ENCODE measurements around the gene GUCA2A. TPM values are rescaled to one million over a fixed set of nuclear protein-coding genes. Genes with fewer than 3 reads are reported as not detected.

Gene GUCA2A
- total and polyA plus RNA-seq, 9 of the 15 experiments (the other 6 are each of a cell fraction or from before 2014, with no cell fraction given): not detected

DNA sequence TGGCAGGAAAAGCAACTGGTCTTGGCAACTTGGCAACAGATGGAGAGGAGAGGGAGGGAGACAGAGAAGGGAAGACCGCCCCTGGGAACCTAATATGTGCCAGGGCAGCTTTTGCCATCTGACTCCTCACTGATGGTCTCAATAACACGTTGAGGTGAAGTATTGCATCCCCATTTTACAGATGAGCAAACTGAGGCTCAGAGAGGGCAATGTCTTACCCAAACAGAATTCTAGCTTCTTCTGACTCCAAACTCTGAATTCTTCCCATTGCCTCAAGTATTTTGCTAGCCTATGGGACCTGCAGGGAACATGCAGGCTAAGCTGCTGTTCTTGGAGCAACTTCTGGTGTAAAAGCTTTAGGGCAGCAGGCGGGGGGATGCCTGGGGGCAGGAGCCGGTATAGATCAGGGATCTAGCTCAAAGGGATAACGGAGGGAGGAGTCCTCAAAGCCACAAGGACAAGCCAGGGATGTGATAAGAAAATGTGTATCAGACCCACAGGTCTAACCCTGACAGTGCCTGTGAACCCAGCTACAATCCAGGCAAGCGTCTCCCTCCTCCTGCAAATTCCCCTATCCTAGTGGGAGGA lies 7.2 kb upstream of the GUCA2A start:
- Histone ChIP-seq H3K9me1 (ENCODE audit: control insufficient read depth, insufficient read depth, low read length) (no peaks in the 10 kb centered on the region), H3K79me2 (ENCODE audit: control insufficient read depth, insufficient read depth, low read length) (no peaks in the 10 kb centered on the region), H3K4me2 (ENCODE audit: insufficient read depth, low read length) (no peak overlapping the region), H3K9ac (ENCODE audit: insufficient read depth in 1 of 2, low read depth in 2 of 2, low read length in 2 of 2) (no peak overlapping the region), H3K4me3 (no peak overlapping the region), H3K27ac (ENCODE audit: extremely low read depth, low read depth, low read length) (no peak overlapping the region), H2AFZ (ENCODE audit: low read depth, low read length) (no peak overlapping the region), H3K4me1 (replicated peaks in 1 of 2; ENCODE audit: control insufficient read depth in 2 of 2, insufficient read depth in 2 of 2, low read length in 2 of 2) (peaks cover 0 to 7% of the 10 kb centered on the region in 2 experiments; a peak in 2 of 5 replicates), H3K36me3 (ENCODE audit: control insufficient read depth, insufficient read depth, low read length) (no peaks in the 10 kb centered on the region), H4K20me1 (replicated peaks; ENCODE audit: control insufficient read depth, insufficient read depth, low read length) (peaks cover 10% of the 10 kb centered on the region; the same call in 1 of the 2 replicates), H3K9me3 (replicated peaks; ENCODE audit: control insufficient read depth, insufficient read depth, low read depth, low read length) (no peaks in the 10 kb centered on the region), H3K27me3 (ENCODE audit: control insufficient read depth in 2 of 2, insufficient read depth in 2 of 2, low read length in 2 of 2) (no peaks in the 10 kb centered on the region)
- in situ Hi-C loops (cut with MboI): no loop called here
- POLR2A ChIA-PET: interaction anchor here (0.6 to 2.0 kb wide), 2 partner anchors 12 to 457 kb away, joined by 3 to 5 read pairs; no protein-coding TSS in a partner anchor
- FAIRE-seq (no peak), DNase-seq (ENCODE audit: extremely low read depth in 1 of 4, low spot score in 3 of 4) (peak in 1 of 4 experiments; percentile 28), ATAC-seq (no peak)
- CTCF ChIA-PET (ENCODE audit: low intra/inter-chr PET ratio): no interaction called here
- no TSS peak for BruUV-seq (replicated peaks)
- 27% methylated on average over 6 of the region's 6 CpGs for WGBS (ENCODE audit: insufficient coverage, low coverage, missing lambda C conversion rate)
- intact Hi-C loops (cut with micrococcal nuclease): loop anchor here (10.0 kb wide), 1 partner anchor 597 kb away; no protein-coding TSS in a partner anchor
- TF ChIP-seq SAFB2 (IDR thresholded peaks at IDR 0.05; ENCODE audit: borderline replicate concordance, low read depth, low read length, severe bottlenecking) (no peak), RBM25 (IDR thresholded peaks at IDR 0.05; ENCODE audit: low read depth, low read length, severe bottlenecking) (peak; percentile 89), CBFB (CRISPR knock-in tag; IDR thresholded peaks at IDR 0.05) (no peak), ADNP (tag; IDR thresholded peaks at IDR 0.05) (0 out of 2 replicates have a peak, but pooled peaks have one; percentile 41), ZNF707 (CRISPR knock-in tag; conservative IDR thresholded peaks at IDR 0.05) (no peak), MAFG (tag; conservative IDR thresholded peaks at IDR 0.05) (no peak), NFE2L1 (tag; IDR thresholded peaks at IDR 0.05; ENCODE audit: borderline replicate concordance, low read depth) (no peak), PCBP2 (IDR thresholded peaks at IDR 0.05; ENCODE audit: low read depth, low read length, poor library complexity, severe bottlenecking) (no peak), POLR2B (IDR thresholded peaks at IDR 0.05; ENCODE audit: low read depth, partially characterized antibody) (no peak), ZBTB17 (CRISPR knock-in tag; IDR thresholded peaks at IDR 0.05) (no peak), SMARCA5 (IDR thresholded peaks at IDR 0.05) (peak; percentile 28; the same call in 1 of the 2 replicates), KDM1A (IDR thresholded peaks at IDR 0.05) (peak in 1 of 2 experiments; percentile 56; a peak in 2 of 4 replicates), L3MBTL2 (IDR thresholded peaks at IDR 0.05) (no peak), MTA3 (IDR thresholded peaks at IDR 0.05; ENCODE audit: borderline replicate concordance) (no peak), ZNF740 (CRISPR knock-in tag; IDR thresholded peaks at IDR 0.05) (no peak), ZNF740 (tag; IDR thresholded peaks at IDR 0.05) (no peak)
- TF ChIP-seq, protein P1, sequence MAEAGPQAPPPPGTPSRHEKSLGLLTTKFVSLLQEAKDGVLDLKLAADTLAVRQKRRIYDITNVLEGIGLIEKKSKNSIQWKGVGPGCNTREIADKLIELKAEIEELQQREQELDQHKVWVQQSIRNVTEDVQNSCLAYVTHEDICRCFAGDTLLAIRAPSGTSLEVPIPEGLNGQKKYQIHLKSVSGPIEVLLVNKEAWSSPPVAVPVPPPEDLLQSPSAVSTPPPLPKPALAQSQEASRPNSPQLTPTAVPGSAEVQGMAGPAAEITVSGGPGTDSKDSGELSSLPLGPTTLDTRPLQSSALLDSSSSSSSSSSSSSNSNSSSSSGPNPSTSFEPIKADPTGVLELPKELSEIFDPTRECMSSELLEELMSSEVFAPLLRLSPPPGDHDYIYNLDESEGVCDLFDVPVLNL (CRISPR knock-in tag; IDR thresholded peaks at IDR 0.05; ENCODE audit: low read depth): no peak
- TF ChIP-seq, protein P2, sequence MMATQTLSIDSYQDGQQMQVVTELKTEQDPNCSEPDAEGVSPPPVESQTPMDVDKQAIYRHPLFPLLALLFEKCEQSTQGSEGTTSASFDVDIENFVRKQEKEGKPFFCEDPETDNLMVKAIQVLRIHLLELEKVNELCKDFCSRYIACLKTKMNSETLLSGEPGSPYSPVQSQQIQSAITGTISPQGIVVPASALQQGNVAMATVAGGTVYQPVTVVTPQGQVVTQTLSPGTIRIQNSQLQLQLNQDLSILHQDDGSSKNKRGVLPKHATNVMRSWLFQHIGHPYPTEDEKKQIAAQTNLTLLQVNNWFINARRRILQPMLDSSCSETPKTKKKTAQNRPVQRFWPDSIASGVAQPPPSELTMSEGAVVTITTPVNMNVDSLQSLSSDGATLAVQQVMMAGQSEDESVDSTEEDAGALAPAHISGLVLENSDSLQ (IDR thresholded peaks at IDR 0.05): no peak

All from K562 (cell line).